PC-3 (cell line): ENCODE measurements around the gene NKAIN2.

Experiments
- CTCF ChIP-seq: fragments of 300-600 bp; sonication (generic); conservative IDR thresholded peaks from 2 replicates; pipeline ENCODE4 v1.5.1; 2017; ENCODE audit warnings: antibody characterized with exemption, low read depth, mild to moderate bottlenecking, low read length
- EZH2 ChIP-seq: fragments of 300-600 bp; sonication (generic); IDR thresholded peaks from one replicate; pipeline ENCODE4 v1.6.1; 2017; ENCODE audit warnings: antibody characterized with exemption, mild to moderate bottlenecking, low read length; ENCODE audit not compliant: unreplicated experiment

DNA sequence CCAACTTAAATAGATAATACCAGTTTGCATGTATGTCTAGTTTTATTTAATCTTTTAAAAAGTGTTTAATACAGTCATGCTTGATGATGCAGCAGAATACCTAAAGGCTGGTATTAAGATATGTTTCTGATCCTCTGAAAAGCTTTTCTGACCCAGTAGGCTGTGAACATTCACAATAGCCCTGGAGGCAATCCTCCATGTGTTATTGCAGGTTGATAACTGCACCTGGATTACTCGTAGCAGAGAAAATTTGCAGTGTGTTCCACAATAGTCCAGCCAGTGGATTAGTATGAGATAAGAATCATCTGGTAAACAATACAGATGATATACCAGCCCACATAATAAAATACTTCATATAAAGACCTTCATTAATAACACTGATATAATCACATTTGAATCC, 979.7 kb downstream of the NKAIN2 start:
- no peak for TF ChIP-seq CTCF
- no peak for TF ChIP-seq EZH2
